Chondrocyte (in vitro differentiated cells): ENCODE data around the gene RIOK1. TPM values are rescaled to one million over a fixed set of nuclear protein-coding genes. Genes with fewer than 3 reads are reported as not detected.

Experiments used
- DNase-seq: peaks from one replicate; pipeline ENCODE4 v3.0.0; 2021; ENCODE audit warnings: mixed read lengths, low spot score
- H3K27ac Mint-ChIP-seq: one replicate; pipeline ENCODE4 v1.8.0; 2021; ENCODE audit warnings: mild to moderate bottlenecking, moderate library complexity, mixed read lengths; ENCODE audit not compliant: unreplicated experiment
- H3K27me3 Mint-ChIP-seq: 2 replicates; pipeline ENCODE4 v1.8.0; 2021; ENCODE audit warnings: low read depth, mixed read lengths
- H3K36me3 Mint-ChIP-seq: 2 replicates; pipeline ENCODE4 v1.8.0; 2021; ENCODE audit warnings: low read depth, mixed read lengths
- H3K4me1 Mint-ChIP-seq: 2 replicates; pipeline ENCODE4 v1.8.0; 2021; ENCODE audit warnings: low read depth, mild to moderate bottlenecking, mixed read lengths
- H3K4me3 Mint-ChIP-seq: one replicate; pipeline ENCODE4 v1.8.0; 2021; ENCODE audit warnings: mild to moderate bottlenecking, moderate library complexity, mixed read lengths; ENCODE audit not compliant: unreplicated experiment
- H3K9me3 Mint-ChIP-seq: 2 replicates; pipeline ENCODE4 v1.8.0; 2021; ENCODE audit warnings: low read depth, mixed read lengths
- total RNA-seq: library from RNA; stranded (reverse); gene quantifications from 3 replicates; pipeline ENCODE4 v1.2.1, GENCODE V29; 2021
- TF ChIP-seq, protein P1 (sequence below): fragments of 200-600 bp; sonication (generic); IDR thresholded peaks from 2 replicates; pipeline ENCODE4 v1.5.0; 2021; ENCODE audit warnings: antibody characterized with exemption, mild to moderate bottlenecking, moderate library complexity

Gene RIOK1
- total RNA-seq, 1 donor from 2014 or later, result 14.4 TPM

DNA sequence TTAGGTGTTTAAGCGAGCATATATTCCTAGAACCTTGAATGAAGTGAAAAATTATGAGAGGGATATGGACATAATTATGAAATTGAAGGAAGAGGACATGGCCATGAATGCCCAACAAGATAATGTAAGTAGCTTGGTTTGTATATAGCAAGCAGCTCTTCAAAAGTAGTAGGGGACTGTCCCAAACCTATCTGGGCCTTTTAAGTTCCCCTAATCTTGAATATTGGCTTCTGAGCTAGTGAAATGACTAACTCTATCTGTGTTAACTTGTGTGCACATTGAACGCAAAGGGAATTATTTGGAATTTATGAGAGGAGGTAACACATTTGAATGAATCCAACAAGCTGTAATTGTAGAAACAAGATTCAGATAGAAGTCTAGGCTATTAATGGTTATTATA lies 21.7 kb downstream of the RIOK1 start:
- Mint-ChIP-seq H3K36me3 (peaks cover 38% of the 10 kb centered on the region), H3K4me3 (no peak overlapping the region), H3K9me3 (no peaks in the 10 kb centered on the region), H3K4me1 (peaks cover 22% of the 10 kb centered on the region), H3K27me3 (no peaks in the 10 kb centered on the region), H3K27ac (no peak overlapping the region)
- TF ChIP-seq, protein P1, sequence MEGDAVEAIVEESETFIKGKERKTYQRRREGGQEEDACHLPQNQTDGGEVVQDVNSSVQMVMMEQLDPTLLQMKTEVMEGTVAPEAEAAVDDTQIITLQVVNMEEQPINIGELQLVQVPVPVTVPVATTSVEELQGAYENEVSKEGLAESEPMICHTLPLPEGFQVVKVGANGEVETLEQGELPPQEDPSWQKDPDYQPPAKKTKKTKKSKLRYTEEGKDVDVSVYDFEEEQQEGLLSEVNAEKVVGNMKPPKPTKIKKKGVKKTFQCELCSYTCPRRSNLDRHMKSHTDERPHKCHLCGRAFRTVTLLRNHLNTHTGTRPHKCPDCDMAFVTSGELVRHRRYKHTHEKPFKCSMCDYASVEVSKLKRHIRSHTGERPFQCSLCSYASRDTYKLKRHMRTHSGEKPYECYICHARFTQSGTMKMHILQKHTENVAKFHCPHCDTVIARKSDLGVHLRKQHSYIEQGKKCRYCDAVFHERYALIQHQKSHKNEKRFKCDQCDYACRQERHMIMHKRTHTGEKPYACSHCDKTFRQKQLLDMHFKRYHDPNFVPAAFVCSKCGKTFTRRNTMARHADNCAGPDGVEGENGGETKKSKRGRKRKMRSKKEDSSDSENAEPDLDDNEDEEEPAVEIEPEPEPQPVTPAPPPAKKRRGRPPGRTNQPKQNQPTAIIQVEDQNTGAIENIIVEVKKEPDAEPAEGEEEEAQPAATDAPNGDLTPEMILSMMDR, result no peak
- no peak for DNase-seq

DNA sequence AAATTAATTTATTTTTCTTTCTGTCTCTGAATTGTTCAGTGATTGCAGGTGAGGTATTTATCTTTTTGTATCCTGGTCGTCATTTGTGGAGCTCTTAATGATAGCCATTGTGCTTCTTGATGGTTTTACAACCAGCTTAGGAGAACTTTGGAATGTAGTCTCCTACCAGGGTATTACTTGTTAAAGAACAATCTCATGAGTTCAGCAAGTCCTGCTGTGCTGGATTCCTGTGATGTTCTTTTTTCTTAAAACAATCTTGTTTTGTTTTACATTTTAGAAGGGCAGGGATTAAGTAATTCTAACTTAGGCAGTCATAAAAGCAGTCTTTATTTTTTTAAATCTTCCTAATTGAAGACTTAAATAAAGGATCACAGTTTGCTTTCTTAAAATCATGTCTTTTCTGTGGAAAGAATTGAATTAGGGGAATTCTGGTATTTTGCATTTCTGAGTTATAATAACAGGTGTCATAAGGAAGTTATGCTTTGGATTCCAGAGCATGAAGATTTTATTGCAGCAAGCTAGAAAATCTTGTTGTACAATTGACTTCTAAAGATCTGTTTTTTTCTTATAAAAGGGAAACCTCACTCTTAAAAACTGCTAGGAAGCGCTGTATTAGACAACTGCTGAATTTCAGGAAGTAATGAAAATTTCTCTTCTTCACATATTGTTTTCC lies 23.7 kb downstream of the RIOK1 start:
- H3K27ac Mint-ChIP-seq, result peak overlapping the region; percentile 3
- peaks cover 32% of the 10 kb centered on the region for H3K4me1 Mint-ChIP-seq
- no peaks in the 10 kb centered on the region for H3K27me3 Mint-ChIP-seq
- no peak for DNase-seq
- no peaks in the 10 kb centered on the region for H3K9me3 Mint-ChIP-seq
- peaks cover 36% of the 10 kb centered on the region for H3K36me3 Mint-ChIP-seq
- H3K4me3 Mint-ChIP-seq, result no peak overlapping the region
- TF ChIP-seq, protein P1, result no peak

DNA sequence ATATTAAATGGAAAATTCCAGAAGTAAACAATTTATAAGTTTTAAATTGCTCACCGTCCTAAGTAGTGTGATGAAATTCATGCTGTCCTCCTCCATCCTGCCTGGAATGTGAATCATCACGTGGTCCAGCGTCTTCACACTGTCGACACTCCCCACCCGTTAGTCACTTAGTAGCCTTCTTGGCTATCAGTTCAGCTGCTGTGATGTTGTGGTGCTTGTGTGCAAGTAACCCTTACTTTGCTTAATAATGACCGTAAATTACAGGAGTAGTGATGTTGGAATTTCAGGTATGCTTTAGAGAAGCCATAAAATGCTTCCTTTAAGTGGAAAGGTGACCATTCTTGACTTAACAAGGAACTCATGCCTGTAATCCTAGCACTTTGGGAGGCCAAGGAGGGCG lies 25.2 kb downstream of the RIOK1 start:
- TF ChIP-seq, protein P1, result no peak
- no peak overlapping the region for H3K27ac Mint-ChIP-seq
- no peak for DNase-seq

DNA sequence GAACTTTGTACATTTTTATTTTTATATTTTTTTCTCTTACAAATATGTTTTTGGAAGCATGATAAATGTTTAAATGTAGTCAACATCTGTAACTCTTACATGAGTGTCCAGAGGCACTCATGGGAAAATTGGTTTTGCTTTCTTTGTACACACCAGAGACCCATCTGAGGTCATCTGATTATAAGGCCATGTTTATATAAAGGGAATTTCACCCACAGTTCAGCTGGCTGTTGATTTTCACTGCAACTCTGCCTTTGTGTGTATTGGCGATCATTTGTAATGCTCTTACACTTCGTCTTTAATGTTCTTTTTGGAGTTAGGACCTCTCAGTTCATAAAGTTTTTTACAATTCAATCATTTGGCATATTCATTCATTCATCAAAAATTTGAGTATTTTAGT lies 28.1 kb downstream of the RIOK1 start:
- Mint-ChIP-seq H3K4me3 (no peak overlapping the region), H3K27ac (peak overlapping the region; percentile 30), H3K9me3 (no peaks in the 10 kb centered on the region), H3K4me1 (peaks cover 40% of the 10 kb centered on the region), H3K36me3 (peaks cover 27% of the 10 kb centered on the region), H3K27me3 (no peaks in the 10 kb centered on the region)
- TF ChIP-seq, protein P1, result no peak
- DNase-seq, result no peak

More for the DNA sequence above, 25.2 kb downstream of the RIOK1 start:
- H3K4me1 Mint-ChIP-seq, result peaks cover 41% of the 10 kb centered on the region
- no peaks in the 10 kb centered on the region for H3K27me3 Mint-ChIP-seq
- no peaks in the 10 kb centered on the region for H3K9me3 Mint-ChIP-seq
- H3K36me3 Mint-ChIP-seq, result peaks cover 39% of the 10 kb centered on the region
- H3K4me3 Mint-ChIP-seq, result no peak overlapping the region

DNA sequence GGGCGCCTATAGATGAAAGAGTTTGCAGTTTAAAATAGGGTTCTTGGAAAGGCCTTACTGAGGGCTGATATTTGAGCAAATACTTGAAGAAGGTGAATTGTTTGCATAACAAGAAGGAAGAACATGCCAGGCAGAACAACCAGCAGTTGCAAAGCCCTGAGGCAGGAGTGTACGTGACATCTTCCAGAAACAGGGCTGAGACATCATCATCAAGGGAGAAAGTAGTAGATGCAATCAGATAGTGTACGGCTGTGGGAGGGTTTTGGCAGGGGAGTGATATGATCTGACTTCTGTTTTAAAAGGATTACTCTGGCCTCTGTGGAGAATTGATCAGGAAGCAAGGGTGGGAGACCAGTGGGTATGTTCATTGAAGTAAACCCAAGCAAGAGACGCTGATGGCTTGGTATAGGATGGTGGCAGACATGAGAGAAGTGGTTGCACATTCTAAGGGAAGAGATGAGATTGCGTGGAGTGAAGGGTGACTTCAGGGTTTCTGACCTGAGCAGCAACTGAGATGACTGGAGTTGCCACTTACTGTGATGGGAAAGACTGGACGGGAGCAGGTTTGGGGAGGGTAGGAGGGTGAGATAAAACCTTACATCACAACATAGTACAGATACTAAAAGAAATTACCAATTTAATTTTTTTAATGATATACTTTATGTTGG lies 28.8 kb downstream of the RIOK1 start:
- H3K9me3 Mint-ChIP-seq, result no peaks in the 10 kb centered on the region
- TF ChIP-seq, protein P1, result no peak
- DNase-seq, result no peak
- peak overlapping the region; percentile 30 for H3K27ac Mint-ChIP-seq
- peaks cover 27% of the 10 kb centered on the region for H3K36me3 Mint-ChIP-seq
- H3K27me3 Mint-ChIP-seq, result no peaks in the 10 kb centered on the region
- no peak overlapping the region for H3K4me3 Mint-ChIP-seq
- H3K4me1 Mint-ChIP-seq, result peaks cover 33% of the 10 kb centered on the region
